HG03342 (cell line): Measurements from ENCODE around the gene C12orf56.
"Not testable (repeated sequence)": the region's sequence is repeated elsewhere in the genome, so short reads cannot be mapped to it uniquely, and the experiment has no call there.

Experiments
- ATAC-seq: cut with Tn5 transposase; IDR thresholded peaks from one replicate; pipeline ENCODE4 v1.9.1; 2021; ENCODE audit warnings: mild to moderate bottlenecking, moderate library complexity; ENCODE audit not compliant: unreplicated experiment

Gene C12orf56

GRCh38 chr12:64252681-64253080 is 137.9 kb downstream of the C12orf56 start:
- ATAC-seq: no peak

GRCh38 chr12:64243809-64244208 is 146.7 kb downstream of the C12orf56 start:
- no peak for ATAC-seq

DNA sequence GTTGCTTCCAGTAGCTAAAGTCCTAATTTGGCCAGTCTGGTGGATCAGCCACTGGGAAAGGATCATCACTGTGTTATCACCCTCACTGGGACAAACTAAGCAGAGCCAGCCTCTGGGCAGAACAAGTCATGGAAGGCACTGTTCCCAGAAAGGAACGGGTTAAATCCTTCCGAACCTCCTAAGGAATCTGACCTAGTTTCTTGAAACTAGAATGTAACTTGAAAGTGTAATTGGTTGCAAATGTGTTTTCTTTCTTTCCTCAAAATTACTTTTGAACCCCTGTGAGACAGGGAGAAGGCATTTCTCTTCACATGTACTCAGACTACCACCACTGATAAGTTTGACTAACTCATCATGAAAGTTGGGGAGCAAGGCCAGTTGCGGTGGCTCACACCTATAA is 149.8 kb downstream of the C12orf56 start:
- no peak for ATAC-seq

GRCh38 chr12:64237382-64237781 is 153.2 kb downstream of the C12orf56 start:
- ATAC-seq: no peak

DNA sequence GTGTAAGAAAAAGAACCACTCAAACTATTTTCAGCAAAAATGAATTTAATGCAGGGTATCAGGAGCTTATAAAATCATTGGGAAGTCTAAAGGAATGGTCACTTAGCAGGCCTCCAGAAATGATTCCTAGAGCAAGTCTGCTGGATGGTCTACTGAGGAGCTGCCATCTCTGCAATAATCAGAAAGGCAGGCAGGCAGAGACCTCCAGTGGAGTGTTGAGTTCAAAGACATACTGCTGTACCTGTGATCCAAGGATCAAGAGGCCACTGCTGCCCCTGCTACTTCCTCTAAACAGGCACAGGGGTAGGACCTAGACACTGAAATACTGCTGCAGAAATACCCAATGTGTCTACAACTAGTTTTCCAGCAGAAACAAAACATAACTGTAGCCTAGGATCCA is 154.0 kb downstream of the C12orf56 start:
- no peak for ATAC-seq

DNA sequence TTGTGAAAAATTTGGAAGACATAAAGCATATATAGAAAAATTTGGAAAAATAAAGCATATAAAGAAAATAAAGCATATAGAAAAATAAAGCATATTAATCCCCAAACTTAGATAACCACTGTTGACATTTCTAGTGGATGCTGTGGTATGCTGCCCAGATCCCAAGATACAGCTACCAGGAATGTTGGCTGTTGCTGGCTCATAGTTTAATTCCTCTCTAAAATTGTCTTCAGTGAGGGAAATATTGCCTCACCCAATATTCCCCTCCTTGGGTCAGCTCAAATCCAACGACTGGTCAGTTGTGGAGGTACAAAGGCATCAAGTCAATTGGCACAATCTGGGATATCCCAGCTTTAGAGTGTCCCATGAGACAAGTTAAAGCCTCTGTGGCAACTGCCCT is 158.4 kb downstream of the C12orf56 start:
- no peak for ATAC-seq

- ATAC-seq: no peak
Measured at GRCh38 chr12:64229796-64230195, 160.8 kb downstream of the C12orf56 start.

DNA sequence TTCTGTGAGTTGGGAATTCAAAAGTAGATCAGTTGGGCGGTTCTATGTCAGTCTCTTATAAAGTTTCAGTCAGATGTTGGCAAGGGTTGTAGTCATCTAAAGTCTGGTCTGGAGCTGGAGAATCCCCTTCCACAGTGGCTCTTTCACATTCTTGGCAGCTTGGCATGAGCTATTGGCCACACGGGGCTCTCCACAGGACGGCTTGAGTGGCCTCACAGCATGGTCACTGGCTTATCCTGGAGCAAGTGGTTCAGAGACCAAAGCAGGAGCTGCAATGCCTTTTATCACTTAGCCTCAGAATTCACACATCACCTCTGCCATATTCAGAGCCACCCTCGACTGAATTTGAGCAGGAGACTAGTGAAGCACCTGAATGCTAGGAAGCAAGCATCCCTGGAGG is 161.3 kb downstream of the C12orf56 start:
- ATAC-seq: no peak

- no peak for ATAC-seq
Measured at GRCh38 chr12:64225626-64226025, 164.9 kb downstream of the C12orf56 start.

GRCh38 chr12:64222009-64222765 is 168.4 kb downstream of the C12orf56 start, which contains the start of gene KICS2:
TSS of gene KICS2 (minus strand) at chr12:64222296. CDS start at chr12:64222237, 59 bp downstream.
- peak; percentile 95 for ATAC-seq

DNA sequence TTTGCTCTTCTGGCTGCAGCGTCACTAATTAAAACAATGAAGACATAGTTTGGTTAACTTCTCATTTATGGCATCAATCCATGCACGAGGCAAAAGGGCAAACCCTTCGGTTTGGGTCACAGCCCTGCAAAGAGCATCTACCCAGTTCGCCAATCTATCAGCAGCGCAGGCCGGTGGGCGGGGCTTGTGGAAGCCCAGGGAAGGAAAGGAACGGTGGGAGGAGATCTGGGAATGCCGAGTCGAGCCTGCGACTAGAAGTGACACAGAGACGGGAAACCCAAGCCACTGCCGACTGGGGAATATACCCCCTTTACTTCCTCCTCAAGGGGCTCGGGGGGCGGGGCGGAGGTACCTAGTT is 168.9 kb downstream of the C12orf56 start:
- ATAC-seq: peak; percentile 27

- no peak for ATAC-seq
Measured at GRCh38 chr12:64220046-64220445, 170.5 kb downstream of the C12orf56 start.

- no peak for ATAC-seq
Measured at GRCh38 chr12:64219145-64219544, 171.4 kb downstream of the C12orf56 start.

DNA sequence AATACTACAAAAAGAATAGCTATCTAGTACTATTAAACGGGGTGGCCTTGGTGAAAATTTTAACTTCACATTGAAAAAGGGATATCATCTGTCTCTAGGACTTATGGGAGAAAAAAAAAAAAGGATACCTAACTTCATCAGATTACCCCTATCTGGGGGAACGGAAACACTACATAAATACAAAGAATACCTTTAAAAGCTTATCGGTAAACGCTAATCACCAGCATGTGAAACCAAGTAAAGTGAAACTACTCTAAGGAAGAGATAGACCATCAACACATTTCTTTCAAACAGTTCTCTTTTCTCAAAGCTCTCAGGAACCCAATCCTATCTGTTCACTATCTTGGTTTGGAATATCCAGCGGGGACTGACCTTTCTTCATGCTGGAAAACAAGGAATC is 172.0 kb downstream of the C12orf56 start:
- ATAC-seq: no peak

DNA sequence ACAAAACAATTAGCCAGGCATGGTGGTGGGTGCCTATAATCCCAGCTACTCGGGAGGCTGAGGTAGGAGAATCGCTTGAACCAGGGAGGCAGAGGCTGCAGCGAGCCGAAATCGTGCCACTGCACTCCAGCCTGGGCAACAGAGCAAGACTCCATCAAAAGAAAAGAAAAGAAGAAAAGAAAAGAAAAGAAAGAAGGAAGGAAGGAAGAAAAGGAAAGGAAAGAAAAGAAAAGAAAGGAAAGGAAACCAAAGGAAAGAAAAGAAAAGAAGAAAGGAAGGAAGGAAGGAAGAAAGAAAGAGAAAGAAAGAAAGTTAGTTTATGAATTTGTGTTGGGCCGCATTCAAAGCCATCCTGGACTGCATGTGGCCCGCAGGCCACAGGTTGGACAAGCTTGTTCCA is 172.9 kb downstream of the C12orf56 start:
- ATAC-seq: not testable (repeated sequence)

DNA sequence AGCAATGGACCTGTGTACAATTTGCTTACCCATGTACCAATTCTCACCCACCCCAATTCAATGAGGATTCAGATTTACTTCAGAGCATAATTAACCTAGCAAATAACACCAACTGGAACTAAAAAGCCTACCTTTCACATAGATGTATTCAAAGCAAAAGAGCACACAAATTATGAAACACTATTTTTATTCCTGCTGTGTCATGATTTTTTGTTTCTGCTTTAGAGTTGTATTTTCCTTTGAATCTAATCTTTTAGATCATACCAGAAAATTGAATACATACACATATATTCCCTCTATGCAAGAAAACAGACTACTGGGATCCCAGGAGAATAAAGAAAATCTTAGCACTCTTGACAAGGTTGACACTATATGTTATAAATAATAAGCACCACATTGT is 174.3 kb downstream of the C12orf56 start:
- ATAC-seq: no peak
